ENCODE data around the gene CCNT1. TPM values are rescaled to one million over a fixed set of nuclear protein-coding genes. Genes with fewer than 3 reads are reported as not detected.

CCNT1 gene
- total RNA-seq, 1 experiment from 2014 or later: 69.4 TPM

DNA sequence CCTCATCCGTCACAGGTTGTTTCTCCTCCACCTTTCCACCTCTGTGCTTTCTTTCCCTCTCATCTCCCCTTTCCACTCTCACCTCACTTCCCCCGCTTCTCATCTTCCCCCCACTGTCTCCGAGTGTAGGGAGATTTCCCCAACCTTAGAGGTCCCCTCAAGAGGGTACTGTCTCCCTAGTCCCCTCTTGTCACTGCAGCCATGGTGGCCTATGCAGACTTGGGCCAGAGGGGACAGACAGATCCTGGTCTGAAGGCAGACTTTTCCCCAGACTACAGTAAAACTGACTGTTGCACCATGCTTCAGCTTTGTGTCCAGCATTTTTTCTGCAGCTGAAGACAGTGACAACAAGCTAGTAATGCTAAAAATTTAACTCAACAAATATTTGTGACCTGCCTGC is 75.7 kb downstream of the CCNT1 start:
- Histone ChIP-seq H3K9ac (ENCODE audit: low read length) (no peak overlapping the region), H3K9me3 (ENCODE audit: control insufficient read depth in 1 of 2, insufficient read depth in 1 of 2, low read depth in 1 of 2, low read length in 2 of 2) (no peaks in the 10 kb centered on the region), H3K9me2 (ENCODE audit: insufficient read depth) (no peaks in the 10 kb centered on the region), H4K20me1 (ENCODE audit: insufficient read depth) (no peaks in the 10 kb centered on the region), H3K36me3 (ENCODE audit: control insufficient read depth in 1 of 2, insufficient read depth in 2 of 2, low read length in 2 of 2) (peaks cover 0 to 7% of the 10 kb centered on the region in 2 experiments; a peak in 1 of 4 replicates), H3K4me1 (ENCODE audit: control insufficient read depth in 1 of 2, insufficient read depth in 2 of 2, low read length in 2 of 2) (no peaks in the 10 kb centered on the region), H2AFZ (ENCODE audit: low read depth, low read length, poor library complexity, severe bottlenecking) (no peak overlapping the region), H3K4me2 (ENCODE audit: low read length) (no peak overlapping the region), H3K79me2 (ENCODE audit: insufficient read depth, low read length) (no peaks in the 10 kb centered on the region), H3K4me3 (replicated peaks in 1 of 2; ENCODE audit: low read depth in 1 of 2, low read length in 2 of 2) (no peak overlapping the region), H3K27ac (ENCODE audit: low read depth, low read length) (no peak overlapping the region), H3K27me3 (ENCODE audit: insufficient read depth, low read length) (no peaks in the 10 kb centered on the region)
- ATAC-seq (no peak), DNase-seq (ENCODE audit: low read depth, low spot score) (no peak)
- ChIA-PET CTCF (no interaction called here), POLR2A (no interaction called here), RAD21 (ENCODE audit: low non-redundant PET in 1 of 2, low total read pairs in 2 of 2, uncharacterized antibody in 2 of 2, unreplicated experiment in 2 of 2) (no interaction called here)
- intact Hi-C loops (cut with micrococcal nuclease): no loop called here
- TF ChIP-seq RAD21 (IDR thresholded peaks at IDR 0.05; ENCODE audit: low read depth): no peak
- no peak for TF ChIP-seq POLR2A (IDR thresholded peaks at IDR 0.05; ENCODE audit: borderline replicate concordance, extremely low read depth, insufficient read depth, insufficient read length)
- TF ChIP-seq YY1 (IDR thresholded peaks at IDR 0.05; ENCODE audit: extremely low read depth, insufficient replicate concordance, low read depth, low read length): no peak
- no peak for TF ChIP-seq POLR2AphosphoS5 (IDR thresholded peaks at IDR 0.05; ENCODE audit: low read depth, low read length)
- TF ChIP-seq SIN3A (IDR thresholded peaks at IDR 0.05; ENCODE audit: low read depth): no peak
- TF ChIP-seq EGR1 (IDR thresholded peaks at IDR 0.05; ENCODE audit: low read depth): no peak
- no peak for TF ChIP-seq SRF (IDR thresholded peaks at IDR 0.05; ENCODE audit: low read depth)
- TF ChIP-seq TCF7L2 (IDR thresholded peaks at IDR 0.05; ENCODE audit: borderline replicate concordance, extremely low read depth, insufficient read depth, insufficient read length): no peak
- TF ChIP-seq EZH2 (IDR thresholded peaks at IDR 0.05): no peak
- TF ChIP-seq, protein P1, sequence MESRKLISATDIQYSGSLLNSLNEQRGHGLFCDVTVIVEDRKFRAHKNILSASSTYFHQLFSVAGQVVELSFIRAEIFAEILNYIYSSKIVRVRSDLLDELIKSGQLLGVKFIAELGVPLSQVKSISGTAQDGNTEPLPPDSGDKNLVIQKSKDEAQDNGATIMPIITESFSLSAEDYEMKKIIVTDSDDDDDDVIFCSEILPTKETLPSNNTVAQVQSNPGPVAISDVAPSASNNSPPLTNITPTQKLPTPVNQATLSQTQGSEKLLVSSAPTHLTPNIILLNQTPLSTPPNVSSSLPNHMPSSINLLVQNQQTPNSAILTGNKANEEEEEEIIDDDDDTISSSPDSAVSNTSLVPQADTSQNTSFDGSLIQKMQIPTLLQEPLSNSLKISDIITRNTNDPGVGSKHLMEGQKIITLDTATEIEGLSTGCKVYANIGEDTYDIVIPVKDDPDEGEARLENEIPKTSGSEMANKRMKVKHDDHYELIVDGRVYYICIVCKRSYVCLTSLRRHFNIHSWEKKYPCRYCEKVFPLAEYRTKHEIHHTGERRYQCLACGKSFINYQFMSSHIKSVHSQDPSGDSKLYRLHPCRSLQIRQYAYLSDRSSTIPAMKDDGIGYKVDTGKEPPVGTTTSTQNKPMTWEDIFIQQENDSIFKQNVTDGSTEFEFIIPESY (IDR thresholded peaks at IDR 0.05; ENCODE audit: extremely low read depth, insufficient replicate concordance, low read length): no peak
- no peak for TF ChIP-seq EZH2phosphoT487 (IDR thresholded peaks at IDR 0.05; ENCODE audit: borderline replicate concordance)
- TF ChIP-seq CEBPB (IDR thresholded peaks at IDR 0.05; ENCODE audit: low read depth): no peak
- no peak for TF ChIP-seq ZFX (IDR thresholded peaks at IDR 0.05)
- TF ChIP-seq ZNF274 (IDR thresholded peaks at IDR 0.05; ENCODE audit: low read depth, low read length): no peak
- TF ChIP-seq ELF1 (IDR thresholded peaks at IDR 0.05; ENCODE audit: borderline replicate concordance, low read depth): no peak
- TF ChIP-seq SP1 (IDR thresholded peaks at IDR 0.05; ENCODE audit: low read depth): no peak
- TF ChIP-seq, protein P2, sequence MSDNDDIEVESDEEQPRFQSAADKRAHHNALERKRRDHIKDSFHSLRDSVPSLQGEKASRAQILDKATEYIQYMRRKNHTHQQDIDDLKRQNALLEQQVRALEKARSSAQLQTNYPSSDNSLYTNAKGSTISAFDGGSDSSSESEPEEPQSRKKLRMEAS (IDR thresholded peaks at IDR 0.05): no peak
- TF ChIP-seq, protein P3, sequence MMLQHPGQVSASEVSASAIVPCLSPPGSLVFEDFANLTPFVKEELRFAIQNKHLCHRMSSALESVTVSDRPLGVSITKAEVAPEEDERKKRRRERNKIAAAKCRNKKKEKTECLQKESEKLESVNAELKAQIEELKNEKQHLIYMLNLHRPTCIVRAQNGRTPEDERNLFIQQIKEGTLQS (IDR thresholded peaks at IDR 0.05): no peak
- TF ChIP-seq, protein P4, sequence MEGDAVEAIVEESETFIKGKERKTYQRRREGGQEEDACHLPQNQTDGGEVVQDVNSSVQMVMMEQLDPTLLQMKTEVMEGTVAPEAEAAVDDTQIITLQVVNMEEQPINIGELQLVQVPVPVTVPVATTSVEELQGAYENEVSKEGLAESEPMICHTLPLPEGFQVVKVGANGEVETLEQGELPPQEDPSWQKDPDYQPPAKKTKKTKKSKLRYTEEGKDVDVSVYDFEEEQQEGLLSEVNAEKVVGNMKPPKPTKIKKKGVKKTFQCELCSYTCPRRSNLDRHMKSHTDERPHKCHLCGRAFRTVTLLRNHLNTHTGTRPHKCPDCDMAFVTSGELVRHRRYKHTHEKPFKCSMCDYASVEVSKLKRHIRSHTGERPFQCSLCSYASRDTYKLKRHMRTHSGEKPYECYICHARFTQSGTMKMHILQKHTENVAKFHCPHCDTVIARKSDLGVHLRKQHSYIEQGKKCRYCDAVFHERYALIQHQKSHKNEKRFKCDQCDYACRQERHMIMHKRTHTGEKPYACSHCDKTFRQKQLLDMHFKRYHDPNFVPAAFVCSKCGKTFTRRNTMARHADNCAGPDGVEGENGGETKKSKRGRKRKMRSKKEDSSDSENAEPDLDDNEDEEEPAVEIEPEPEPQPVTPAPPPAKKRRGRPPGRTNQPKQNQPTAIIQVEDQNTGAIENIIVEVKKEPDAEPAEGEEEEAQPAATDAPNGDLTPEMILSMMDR (IDR thresholded peaks at IDR 0.05 in 2 of 3, conservative IDR thresholded peaks at IDR 0.05 in 1 of 3; ENCODE audit: borderline replicate concordance in 1 of 3, insufficient read depth in 1 of 3, low read depth in 2 of 3, low read length in 2 of 3): no peak
- BruUV-seq (replicated peaks): no TSS peak
